Measurements from ENCODE around the gene ENKD1.
A peak's percentile ranks its signal among the peaks of the same experiment; 100 is the strongest.

Gene ENKD1

GRCh38 chr16:67678354-67679023, 11.9 kb upstream of the ENKD1 start:
- peak; percentile 78 for DNase-seq (ENCODE audit: low spot score)

GRCh38 chr16:67677712-67678111, 11.2 kb upstream of the ENKD1 start:
- no peak for DNase-seq (ENCODE audit: low spot score)

GRCh38 chr16:67676939-67677338, 10.4 kb upstream of the ENKD1 start:
- no peak for DNase-seq (ENCODE audit: low spot score)

GRCh38 chr16:67676516-67676915, 10.0 kb upstream of the ENKD1 start:
- no peak for DNase-seq (ENCODE audit: low spot score)

GRCh38 chr16:67675999-67676398, 9.4 kb upstream of the ENKD1 start:
- no peak for DNase-seq (ENCODE audit: low spot score)

GRCh38 chr16:67675579-67675935, 9.0 kb upstream of the ENKD1 start:
- DNase-seq (ENCODE audit: low spot score) = no peak

- no peak for DNase-seq (ENCODE audit: low spot score)
Measured at GRCh38 chr16:67674851-67675578, 8.5 kb upstream of the ENKD1 start.

GRCh38 chr16:67673712-67674580, 7.4 kb upstream of the ENKD1 start:
- DNase-seq (ENCODE audit: low spot score) = no peak

GRCh38 chr16:67672739-67673662, 6.5 kb upstream of the ENKD1 start:
- peak; percentile 91 for DNase-seq (ENCODE audit: low spot score)

GRCh38 chr16:67672306-67672705, 5.8 kb upstream of the ENKD1 start:
- no peak for DNase-seq (ENCODE audit: low spot score)

- DNase-seq (ENCODE audit: low spot score) = no peak
Measured at GRCh38 chr16:67669499-67670101, 3.0 kb upstream of the ENKD1 start.

GRCh38 chr16:67668495-67669157, 2.1 kb upstream of the ENKD1 start:
- no peak for DNase-seq (ENCODE audit: low spot score)

- DNase-seq (ENCODE audit: low spot score) = peak; percentile 99
Measured at GRCh38 chr16:67667817-67668494, 1.4 kb upstream of the ENKD1 start.

- no peak for DNase-seq (ENCODE audit: low spot score)
Measured at GRCh38 chr16:67667453-67667816, 885 bp upstream of the ENKD1 start.

GRCh38 chr16:67666032-67666551, 458 bp downstream of the ENKD1 start:
- peak; percentile 69 for DNase-seq (ENCODE audit: low spot score)

- DNase-seq (ENCODE audit: low spot score) = no peak
Measured at GRCh38 chr16:67665598-67665997, 952 bp downstream of the ENKD1 start.

GRCh38 chr16:67664871-67665270, 1.7 kb downstream of the ENKD1 start:
- no peak for DNase-seq (ENCODE audit: low spot score)

- DNase-seq (ENCODE audit: low spot score) = no peak
Measured at GRCh38 chr16:67664258-67664657, 2.3 kb downstream of the ENKD1 start.

- DNase-seq (ENCODE audit: low spot score) = no peak
Measured at GRCh38 chr16:67663877-67664222, 2.7 kb downstream of the ENKD1 start.

All from HuH-7 (cell line).